ENCODE data around the gene EMC7. TPM values are rescaled to one million over a fixed set of nuclear protein-coding genes. Genes with fewer than 3 reads are reported as not detected.

The EMC7 gene
- total RNA-seq, 1 experiment from 2014 or later: 55.6 TPM

- no peak overlapping the region for H3K27ac ChIP-seq (ENCODE audit: insufficient read length, low read depth, low read length)
- H3K4ac ChIP-seq (ENCODE audit: low read depth, low read length): no peak overlapping the region
- H3K79me2 ChIP-seq (ENCODE audit: insufficient read depth, low read length): no peaks in the 10 kb centered on the region
- H3K4me1 Mint-ChIP-seq: peaks cover 6 to 8% of the 10 kb centered on the region in 2 experiments
- H3K36me3 Mint-ChIP-seq (ENCODE audit: insufficient read depth in 1 of 3, low read depth in 3 of 3): no peaks in the 10 kb centered on the region
- H3K4me3 Mint-ChIP-seq: no peak overlapping the region
- no peak overlapping the region for H4K91ac ChIP-seq (ENCODE audit: insufficient read length, low read depth, low read length)
- no peak overlapping the region for H3K27ac Mint-ChIP-seq
- H2BK20ac ChIP-seq (ENCODE audit: low read depth, low read length, poor library complexity, severe bottlenecking): no peak overlapping the region
- no peak overlapping the region for H3K18ac ChIP-seq (ENCODE audit: insufficient read length, low read depth, low read length)
- no peak overlapping the region for H2BK5ac ChIP-seq (ENCODE audit: insufficient read length, low read length)
- H3K9me3 Mint-ChIP-seq: no peaks in the 10 kb centered on the region
- no peak overlapping the region for H3K4me2 ChIP-seq (ENCODE audit: insufficient read depth, insufficient read length, low read length)
- H3T11ph ChIP-seq (ENCODE audit: low read length): no peak overlapping the region
- no peak overlapping the region for H4K8ac ChIP-seq (replicated peaks; ENCODE audit: insufficient read length, low read depth, low read length)
- H3K27me3 ChIP-seq (ENCODE audit: insufficient read depth, low read length): no peaks in the 10 kb centered on the region
- H3K79me1 ChIP-seq (ENCODE audit: insufficient read depth, low read depth, low read length, poor library complexity, severe bottlenecking): no peaks in the 10 kb centered on the region
- no peaks in the 10 kb centered on the region for H4K20me1 ChIP-seq (ENCODE audit: control insufficient read depth, insufficient read depth, insufficient read length)
- no peaks in the 10 kb centered on the region; the same call in 1 of the 2 replicates for H3K27me3 Mint-ChIP-seq (ENCODE audit: low read depth)
- H2BK120ac ChIP-seq (ENCODE audit: low read depth, low read length, poor library complexity, severe bottlenecking): no peak overlapping the region
- no peak overlapping the region for H4K5ac ChIP-seq (ENCODE audit: insufficient read length, low read depth, low read length)
- no peak for TF ChIP-seq CTCF (conservative IDR thresholded peaks at IDR 0.05)
- H2AK5ac ChIP-seq (ENCODE audit: insufficient read length, low read length): no peak overlapping the region
- DNase-seq: no peak
- H3K9ac ChIP-seq (ENCODE audit: extremely low read depth, insufficient read length, low read length): no peak overlapping the region
- no peak overlapping the region for H3K56ac ChIP-seq (ENCODE audit: insufficient read length, low read depth, low read length)
- no peak overlapping the region for H2BK15ac ChIP-seq (ENCODE audit: low read depth, low read length)
- no peak overlapping the region for H3K14ac ChIP-seq (ENCODE audit: insufficient read depth, low read length)
- no peak overlapping the region for H2BK12ac ChIP-seq (ENCODE audit: insufficient read length, low read depth, low read length)
- H3K23ac ChIP-seq (ENCODE audit: insufficient read length, low read depth, low read length): no peak overlapping the region
- WGBS (ENCODE audit: extremely low coverage, insufficient read length, low lambda C conversion rate): no CpG with 5 or more reads among the region's 6 CpGs
- no peaks in the 10 kb centered on the region for H3K9me3 ChIP-seq (ENCODE audit: control insufficient read depth, low read depth, low read length)
- no peak overlapping the region for H2AFZ ChIP-seq (ENCODE audit: low read length)
- no peaks in the 10 kb centered on the region for H3K23me2 ChIP-seq (ENCODE audit: insufficient read length, low read depth, low read length, poor library complexity, severe bottlenecking)
- H3K4me1 ChIP-seq (ENCODE audit: insufficient read depth, low read length): no peaks in the 10 kb centered on the region
Observed at GRCh38 chr15:34111488-34111887, 9.8 kb upstream of the EMC7 start.

All from H9 (cell line).